Stimulated activated naive CD8-positive, alpha-beta T cell treated with anti-CD3 and anti-CD28 coated beads, Interleukin-15, Interleukin-2, amounts not matched to agents 100 ng/mL and 50 ng/mL, for 24 hours (primary cell): ENCODE data around the gene ARID1B.

Experiments used
- H3K27ac Mint-ChIP-seq: one replicate; pipeline ENCODE4 v1.8.0; 2021; ENCODE audit warnings: mild to moderate bottlenecking, mixed read lengths
- H3K27me3 Mint-ChIP-seq: one replicate; pipeline ENCODE4 v1.8.0; 2021; ENCODE audit warnings: mixed read lengths
- H3K36me3 Mint-ChIP-seq: one replicate; pipeline ENCODE4 v1.8.0; 2021; ENCODE audit warnings: low read depth, mixed read lengths
- H3K4me1 Mint-ChIP-seq: one replicate; pipeline ENCODE4 v1.8.0; 2021; ENCODE audit warnings: low read depth, mixed read lengths
- H3K4me3 Mint-ChIP-seq: one replicate; pipeline ENCODE4 v1.8.0; 2021; ENCODE audit warnings: mild to moderate bottlenecking, mixed read lengths
- H3K9me3 Mint-ChIP-seq: one replicate; pipeline ENCODE4 v1.8.0; 2021; ENCODE audit warnings: mixed read lengths

The ARID1B gene

GRCh38 chr6:156765117-156765516 is 12.1 kb upstream of the ARID1B start:
- no peak overlapping the region for H3K27ac Mint-ChIP-seq

GRCh38 chr6:156767603-156768467 is 9.3 kb upstream of the ARID1B start:
- Mint-ChIP-seq H3K36me3 (no peaks in the 10 kb centered on the region), H3K9me3 (no peaks in the 10 kb centered on the region), H3K27me3 (no peaks in the 10 kb centered on the region), H3K4me1 (peaks cover 8% of the 10 kb centered on the region), H3K4me3 (no peak overlapping the region), H3K27ac (peak overlapping the region; percentile 24)

More at GRCh38 chr6:156765117-156765516, 12.1 kb upstream of the ARID1B start:
- Mint-ChIP-seq H3K4me3 (no peak overlapping the region), H3K9me3 (no peaks in the 10 kb centered on the region), H3K27me3 (no peaks in the 10 kb centered on the region), H3K4me1 (peaks cover 8% of the 10 kb centered on the region), H3K36me3 (no peaks in the 10 kb centered on the region)

GRCh38 chr6:156771047-156771446 is 6.1 kb upstream of the ARID1B start:
- H3K36me3 Mint-ChIP-seq = no peaks in the 10 kb centered on the region
- H3K27me3 Mint-ChIP-seq = no peaks in the 10 kb centered on the region
- no peak overlapping the region for H3K4me3 Mint-ChIP-seq
- peaks cover 35% of the 10 kb centered on the region for H3K4me1 Mint-ChIP-seq
- no peak overlapping the region for H3K27ac Mint-ChIP-seq
- no peaks in the 10 kb centered on the region for H3K9me3 Mint-ChIP-seq

- Mint-ChIP-seq H3K36me3 (peaks cover 4% of the 10 kb centered on the region), H3K27me3 (no peaks in the 10 kb centered on the region), H3K4me3 (no peak overlapping the region), H3K4me1 (peaks cover 41% of the 10 kb centered on the region), H3K27ac (no peak overlapping the region), H3K9me3 (no peaks in the 10 kb centered on the region)
Observed at GRCh38 chr6:156771761-156772160, 5.4 kb upstream of the ARID1B start.

GRCh38 chr6:156773476-156773875 is 3.7 kb upstream of the ARID1B start:
- no peak overlapping the region for H3K27ac Mint-ChIP-seq
- no peaks in the 10 kb centered on the region for H3K9me3 Mint-ChIP-seq
- H3K4me1 Mint-ChIP-seq = peaks cover 35% of the 10 kb centered on the region
- H3K27me3 Mint-ChIP-seq = no peaks in the 10 kb centered on the region
- H3K36me3 Mint-ChIP-seq = peaks cover 5% of the 10 kb centered on the region
- H3K4me3 Mint-ChIP-seq = no peak overlapping the region

- peak overlapping the region; percentile 64 for H3K27ac Mint-ChIP-seq
- no peaks in the 10 kb centered on the region for H3K9me3 Mint-ChIP-seq
- H3K36me3 Mint-ChIP-seq = peaks cover 5% of the 10 kb centered on the region
- H3K27me3 Mint-ChIP-seq = no peaks in the 10 kb centered on the region
- no peak overlapping the region for H3K4me3 Mint-ChIP-seq
- H3K4me1 Mint-ChIP-seq = peaks cover 35% of the 10 kb centered on the region
Observed at GRCh38 chr6:156773935-156774852, 3.0 kb upstream of the ARID1B start.

GRCh38 chr6:156774863-156775405 is 2.2 kb upstream of the ARID1B start:
- Mint-ChIP-seq H3K27me3 (no peaks in the 10 kb centered on the region), H3K4me1 (peaks cover 35% of the 10 kb centered on the region), H3K4me3 (no peak overlapping the region), H3K36me3 (peaks cover 5% of the 10 kb centered on the region), H3K9me3 (no peaks in the 10 kb centered on the region), H3K27ac (no peak overlapping the region)

GRCh38 chr6:156775717-156776116 is 1.5 kb upstream of the ARID1B start:
- Mint-ChIP-seq H3K36me3 (peaks cover 5% of the 10 kb centered on the region), H3K27ac (no peak overlapping the region), H3K9me3 (no peaks in the 10 kb centered on the region), H3K4me3 (no peak overlapping the region), H3K27me3 (no peaks in the 10 kb centered on the region), H3K4me1 (peaks cover 36% of the 10 kb centered on the region)

- no peaks in the 10 kb centered on the region for H3K27me3 Mint-ChIP-seq
- no peaks in the 10 kb centered on the region for H3K9me3 Mint-ChIP-seq
- H3K4me1 Mint-ChIP-seq = peaks cover 43% of the 10 kb centered on the region
- peak overlapping the region; percentile 99 for H3K27ac Mint-ChIP-seq
- peak overlapping the region; percentile 94 for H3K4me3 Mint-ChIP-seq
- peaks cover 5% of the 10 kb centered on the region for H3K36me3 Mint-ChIP-seq
Observed at GRCh38 chr6:156776470-156776839, 723 bp upstream of the ARID1B start.

GRCh38 chr6:156777577-156778453 is 637 bp downstream of the ARID1B start:
- Mint-ChIP-seq H3K27me3 (no peaks in the 10 kb centered on the region), H3K4me3 (peak overlapping the region; percentile 90), H3K4me1 (peaks cover 53% of the 10 kb centered on the region), H3K9me3 (no peaks in the 10 kb centered on the region), H3K36me3 (peaks cover 5% of the 10 kb centered on the region), H3K27ac (peak overlapping the region; percentile 98)

GRCh38 chr6:156778454-156779205 is 1.5 kb downstream of the ARID1B start:
- Mint-ChIP-seq H3K4me1 (peaks cover 58% of the 10 kb centered on the region), H3K27ac (peak overlapping the region; percentile 92), H3K36me3 (peaks cover 6% of the 10 kb centered on the region), H3K27me3 (no peaks in the 10 kb centered on the region), H3K4me3 (peak overlapping the region; percentile 82), H3K9me3 (no peaks in the 10 kb centered on the region)

GRCh38 chr6:156779206-156780094 is 2.3 kb downstream of the ARID1B start:
- Mint-ChIP-seq H3K27ac (peak overlapping the region; percentile 85), H3K36me3 (peaks cover 9% of the 10 kb centered on the region), H3K4me3 (peak overlapping the region; percentile 88), H3K4me1 (peaks cover 57% of the 10 kb centered on the region), H3K27me3 (no peaks in the 10 kb centered on the region), H3K9me3 (no peaks in the 10 kb centered on the region)

- Mint-ChIP-seq H3K27ac (peak overlapping the region; percentile 85), H3K4me1 (peaks cover 54% of the 10 kb centered on the region), H3K36me3 (peaks cover 9% of the 10 kb centered on the region), H3K27me3 (no peaks in the 10 kb centered on the region), H3K4me3 (peak overlapping the region; percentile 88), H3K9me3 (no peaks in the 10 kb centered on the region)
Observed at GRCh38 chr6:156780102-156780641, 3.0 kb downstream of the ARID1B start.
